Activated naive CD8-positive, alpha-beta T cell treated with anti-CD3 and anti-CD28 coated beads, Interleukin-2, amount 10 ng/mL, durations not matched to agents 7 days and 5 days (primary cell): ENCODE data around the gene ICAM2. TPM values are rescaled to one million over a fixed set of nuclear protein-coding genes. Genes with fewer than 3 reads are reported as not detected.
"Not testable (repeated sequence)": the region's sequence is repeated elsewhere in the genome, so short reads cannot be mapped to it uniquely, and the experiment has no call there.

Source experiments
- ATAC-seq: fragments of 150-1000 bp; cut with Tn5 transposase; one replicate; pipeline ENCODE4 v1.10.0; 2021; ENCODE audit warnings: low read depth, moderate library complexity
- POLR2A ChIA-PET: fragments of 350-600 bp; sonication (Branson Sonifier 250); formaldehyde crosslinking; loops from one replicate; lab custom pipeline; 2021; ENCODE audit warnings: antibody characterized with exemption; lab: Charles Lee
- DNase-seq: peaks from one replicate; pipeline ENCODE4 v3.0.0; 2021
- H3K27ac Mint-ChIP-seq: one replicate; pipeline ENCODE4 v1.8.0; 2022; ENCODE audit warnings: mild to moderate bottlenecking, mixed read lengths
- H3K27me3 Mint-ChIP-seq: one replicate; pipeline ENCODE4 v1.8.0; 2022; ENCODE audit warnings: mild to moderate bottlenecking, moderate library complexity, mixed read lengths
- H3K36me3 Mint-ChIP-seq: one replicate; pipeline ENCODE4 v1.8.0; 2021; ENCODE audit warnings: mild to moderate bottlenecking, mixed read lengths
- H3K4me1 Mint-ChIP-seq: one replicate; pipeline ENCODE4 v1.8.0; 2021; ENCODE audit warnings: mixed read lengths
- H3K4me3 Mint-ChIP-seq: one replicate; pipeline ENCODE4 v1.8.0; 2022; ENCODE audit warnings: mild to moderate bottlenecking, moderate library complexity, mixed read lengths
- H3K9me3 Mint-ChIP-seq: one replicate; pipeline ENCODE4 v1.8.0; 2021; ENCODE audit warnings: mixed read lengths
- total RNA-seq, 2 experiments: library from RNA; stranded (reverse); gene quantifications; one replicate each; pipeline ENCODE4 v1.2.3, GENCODE V29; 2021

The ICAM2 gene
- total RNA-seq, 2 experiments from 2014 or later, result 59.0 to 61.7 TPM

DNA sequence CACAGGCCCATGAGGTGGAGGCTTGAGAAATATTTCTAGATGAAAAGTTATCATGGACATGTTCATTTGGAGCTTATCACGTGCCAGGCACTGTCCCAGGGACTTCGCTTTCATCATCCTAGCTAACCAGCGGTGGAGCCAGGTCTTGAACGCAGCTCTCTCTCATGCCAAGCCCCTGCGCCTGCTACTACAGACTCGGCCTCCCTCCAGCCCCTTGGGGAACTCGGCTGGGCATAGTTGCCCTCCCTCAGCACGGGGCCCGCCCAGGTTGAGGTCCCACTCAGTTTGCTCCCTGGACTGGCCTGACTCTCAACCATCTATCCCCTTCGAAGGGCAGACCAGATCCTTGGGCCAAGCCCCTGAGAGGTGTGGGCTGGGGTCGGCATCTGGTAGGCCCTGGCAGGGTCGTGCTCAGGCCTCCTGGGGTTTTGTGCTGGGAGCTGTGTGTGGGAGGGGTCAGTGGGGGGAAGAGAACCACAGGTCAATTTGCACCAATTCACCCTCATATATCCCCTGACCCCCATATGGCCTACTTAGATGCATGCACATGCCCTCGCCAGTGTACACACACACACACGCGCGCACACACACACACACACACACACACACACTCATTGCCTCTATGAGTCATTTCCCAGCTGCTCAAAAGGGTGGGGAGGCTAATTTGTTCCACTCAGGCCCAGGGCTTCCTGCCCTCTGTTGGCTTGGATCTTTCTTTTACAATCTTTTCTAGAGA, 35.6 kb downstream of the ICAM2 start:
- ATAC-seq, result peak; percentile 76
- POLR2A ChIA-PET, result interaction anchor here (0.5 to 0.9 kb wide), 2 partner anchors 9 to 10 kb away, joined by 3 to 5 read pairs; no protein-coding TSS in a partner anchor
- Mint-ChIP-seq H3K4me1 (peaks cover 8% of the 10 kb centered on the region), H3K36me3 (peaks cover 3% of the 10 kb centered on the region), H3K9me3 (peaks cover 6% of the 10 kb centered on the region), H3K27me3 (no peaks in the 10 kb centered on the region), H3K4me3 (no peak overlapping the region), H3K27ac (peak overlapping the region; percentile 78)
- peak; percentile 40 for DNase-seq

DNA sequence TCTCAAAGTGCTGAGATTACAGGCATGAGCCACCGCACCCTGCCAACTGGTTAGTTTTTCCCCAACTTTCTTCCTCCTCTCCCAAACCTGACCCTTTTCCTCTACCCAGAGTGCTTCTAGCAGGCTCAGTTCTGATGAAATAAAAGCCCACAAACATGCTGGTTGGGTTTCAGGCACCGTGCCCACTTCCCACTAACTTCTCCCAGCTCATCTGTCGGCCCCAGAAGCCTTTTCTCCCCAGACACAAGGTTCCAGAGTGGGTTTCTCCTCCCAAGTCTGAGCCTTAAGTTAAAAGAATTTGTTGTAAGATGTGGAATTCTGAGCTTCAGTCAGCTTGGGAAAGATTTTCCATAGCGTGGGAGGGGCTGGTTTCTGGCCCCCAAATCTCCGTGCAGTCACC, 36.2 kb downstream of the ICAM2 start:
- Mint-ChIP-seq H3K4me3 (no peak overlapping the region), H3K9me3 (peaks cover 6% of the 10 kb centered on the region), H3K27ac (no peak overlapping the region), H3K27me3 (no peaks in the 10 kb centered on the region), H3K36me3 (peaks cover 3% of the 10 kb centered on the region), H3K4me1 (peaks cover 8% of the 10 kb centered on the region)
- POLR2A ChIA-PET, result interaction anchor here (0.9 kb wide), 1 partner anchor 9 kb away, joined by 3 read pairs; no protein-coding TSS in a partner anchor
- DNase-seq (no peak), ATAC-seq (no peak)

DNA sequence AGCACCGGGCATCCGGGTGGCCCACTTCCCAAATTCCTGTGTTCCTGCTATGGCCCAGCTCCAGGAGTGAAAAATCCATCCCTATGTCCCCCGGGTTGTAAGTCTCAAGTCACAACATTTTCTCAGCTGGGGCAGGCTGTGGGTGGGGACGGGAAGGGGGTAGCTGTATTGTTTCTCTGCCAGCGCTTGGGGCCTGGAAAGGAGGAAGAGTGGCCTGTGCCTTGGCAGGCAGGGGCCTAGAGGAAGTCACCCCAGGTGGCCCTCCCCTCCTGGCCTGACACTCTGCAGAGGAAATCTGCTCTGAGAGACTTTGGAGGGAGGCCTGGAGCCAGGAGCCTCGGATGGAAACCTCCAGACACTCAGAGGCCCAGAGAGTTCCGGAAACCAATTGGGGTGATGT, 37.1 kb downstream of the ICAM2 start:
- no peak overlapping the region for H3K4me3 Mint-ChIP-seq
- peaks cover 3% of the 10 kb centered on the region for H3K36me3 Mint-ChIP-seq
- POLR2A ChIA-PET, result no interaction called here
- H3K9me3 Mint-ChIP-seq, result peaks cover 6% of the 10 kb centered on the region
- ATAC-seq (no peak), DNase-seq (no peak)
- peaks cover 8% of the 10 kb centered on the region for H3K4me1 Mint-ChIP-seq
- H3K27ac Mint-ChIP-seq, result no peak overlapping the region
- H3K27me3 Mint-ChIP-seq, result no peaks in the 10 kb centered on the region

DNA sequence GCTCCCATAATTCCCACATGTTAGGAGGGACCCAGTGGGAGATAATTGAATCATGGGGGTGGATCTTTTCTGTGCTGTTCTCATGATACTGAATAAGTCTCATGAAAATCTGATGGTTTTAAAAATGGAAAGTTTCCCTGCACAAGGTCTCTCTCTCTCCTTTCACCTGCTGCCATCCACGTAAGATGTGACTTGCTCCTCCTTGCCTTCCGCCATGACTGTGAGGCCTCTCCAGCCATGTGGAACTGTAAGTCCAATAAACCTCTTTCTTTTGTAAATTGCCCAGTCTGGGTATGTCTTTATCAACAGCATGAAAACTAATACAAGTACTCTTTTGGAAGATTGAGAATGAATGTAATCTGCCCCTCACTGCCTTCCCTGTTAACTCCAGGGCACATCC, 37.8 kb downstream of the ICAM2 start:
- ATAC-seq, H3K4me3 Mint-ChIP-seq, H3K27me3 Mint-ChIP-seq, H3K27ac Mint-ChIP-seq, DNase-seq, H3K4me1 Mint-ChIP-seq, H3K36me3 Mint-ChIP-seq, H3K9me3 Mint-ChIP-seq, POLR2A ChIA-PET: not testable (repeated sequence)

DNA sequence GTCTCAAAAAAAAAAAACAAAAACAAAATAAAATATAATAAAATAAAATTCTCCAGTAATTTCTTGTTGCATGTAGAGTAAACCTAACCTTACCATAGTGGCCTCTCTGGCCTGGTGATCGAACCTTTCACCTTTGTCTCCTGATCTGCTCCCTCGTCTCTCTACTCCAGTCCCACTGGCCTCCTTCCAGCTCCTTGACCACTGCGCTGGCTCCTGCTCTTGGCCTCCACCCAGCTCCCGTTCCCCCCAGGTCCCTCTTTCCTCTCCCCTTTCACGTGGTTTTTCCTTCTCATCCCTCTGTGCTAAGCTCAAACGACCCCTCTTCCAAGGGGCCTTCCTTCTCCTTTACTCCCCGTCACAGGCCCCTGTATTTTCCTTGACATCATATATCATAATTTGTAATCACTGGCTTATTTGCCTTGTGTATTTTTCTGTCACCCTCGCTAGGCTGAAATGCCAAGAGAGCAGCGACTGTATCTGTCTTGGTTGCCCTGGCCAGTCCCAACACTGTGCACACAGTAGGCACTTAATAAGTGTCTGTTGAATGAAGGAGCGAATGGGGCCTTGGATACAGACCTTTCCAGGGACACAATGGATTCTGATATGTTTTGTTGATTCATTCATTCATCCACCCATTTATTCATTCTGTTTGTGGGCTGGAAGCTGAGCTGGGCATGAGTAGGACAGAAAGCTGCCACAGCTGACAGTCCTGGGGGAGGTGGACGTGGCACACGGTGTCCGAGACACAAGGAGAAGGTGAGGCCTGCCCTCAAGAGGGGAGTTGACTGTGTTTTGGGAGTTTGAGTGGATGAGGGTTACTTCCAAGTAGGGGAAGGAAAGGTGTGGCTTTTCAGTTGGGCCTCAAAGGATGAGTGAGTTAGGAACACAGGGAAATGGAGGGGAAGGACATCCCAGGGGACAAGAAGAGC, 41.9 kb downstream of the ICAM2 start:
- DNase-seq (no peak), ATAC-seq (no peak)
- Mint-ChIP-seq H3K4me3 (no peak overlapping the region), H3K36me3 (peaks cover 3% of the 10 kb centered on the region), H3K27ac (no peak overlapping the region), H3K27me3 (peaks cover 9% of the 10 kb centered on the region), H3K9me3 (peaks cover 6% of the 10 kb centered on the region), H3K4me1 (peaks cover 10% of the 10 kb centered on the region)
- POLR2A ChIA-PET, result no interaction called here

DNA sequence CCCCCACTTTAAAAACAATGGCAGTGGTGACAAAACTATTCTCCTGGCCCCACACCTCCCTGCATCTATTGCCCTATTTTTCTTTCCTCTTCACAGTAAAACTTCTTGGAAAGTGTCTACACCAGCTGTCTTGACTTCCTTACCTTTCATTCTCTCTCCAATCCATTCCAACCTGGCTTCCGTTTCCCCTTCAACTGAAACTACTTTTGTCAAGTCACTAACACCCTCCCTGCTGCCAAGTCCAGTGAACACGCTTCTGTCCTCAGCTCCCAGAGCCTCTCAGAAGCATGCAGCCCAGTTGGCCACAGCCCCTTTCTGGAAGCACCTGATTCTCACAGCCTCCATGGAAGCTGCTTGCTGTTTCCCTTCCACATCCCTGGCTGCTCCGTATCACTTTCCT, 43.7 kb downstream of the ICAM2 start:
- Mint-ChIP-seq H3K27ac (no peak overlapping the region), H3K4me3 (no peak overlapping the region), H3K4me1 (peaks cover 10% of the 10 kb centered on the region), H3K27me3 (peaks cover 11% of the 10 kb centered on the region), H3K36me3 (no peaks in the 10 kb centered on the region), H3K9me3 (no peaks in the 10 kb centered on the region)
- POLR2A ChIA-PET, result interaction anchor here (1.6 kb wide), 1 partner anchor 9 kb away, joined by 5 read pairs; no protein-coding TSS in a partner anchor
- DNase-seq (no peak), ATAC-seq (no peak)

DNA sequence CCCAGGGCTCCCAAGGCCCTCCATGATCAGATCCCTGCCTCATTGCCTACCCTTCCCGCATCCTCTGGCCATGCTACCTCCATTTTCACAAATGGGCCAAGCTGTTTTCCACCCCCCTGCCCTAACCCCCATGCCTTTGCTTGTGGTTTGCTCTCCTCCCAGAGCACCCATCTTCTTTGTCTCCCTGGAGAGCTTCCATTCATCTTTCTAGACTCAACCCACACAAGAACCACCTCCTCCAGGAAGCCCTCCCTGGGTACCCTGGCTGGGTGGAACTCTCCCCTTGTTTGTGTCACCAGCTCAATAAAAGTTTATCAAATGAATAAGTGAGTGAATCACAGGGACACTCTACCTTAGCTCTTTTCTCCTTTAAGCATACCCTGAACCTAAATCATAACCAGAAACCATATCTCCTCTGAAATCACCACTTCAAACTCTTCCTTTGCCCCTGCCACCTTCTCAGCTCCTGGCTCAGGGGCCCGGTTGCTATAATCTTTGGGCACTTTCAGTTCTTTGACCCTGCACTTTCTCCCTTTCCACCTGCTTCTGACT, 44.8 kb downstream of the ICAM2 start:
- Mint-ChIP-seq H3K9me3 (no peaks in the 10 kb centered on the region), H3K27ac (no peak overlapping the region), H3K27me3 (peaks cover 11% of the 10 kb centered on the region), H3K36me3 (no peaks in the 10 kb centered on the region), H3K4me1 (peaks cover 10% of the 10 kb centered on the region), H3K4me3 (no peak overlapping the region)
- no peak for ATAC-seq
- DNase-seq, result no peak
- POLR2A ChIA-PET, result interaction anchor here (0.8 to 1.6 kb wide), 3 partner anchors 9 to 44 kb away, joined by 3 to 5 read pairs (median 3); partner anchors contain the start of gene ICAM2

DNA sequence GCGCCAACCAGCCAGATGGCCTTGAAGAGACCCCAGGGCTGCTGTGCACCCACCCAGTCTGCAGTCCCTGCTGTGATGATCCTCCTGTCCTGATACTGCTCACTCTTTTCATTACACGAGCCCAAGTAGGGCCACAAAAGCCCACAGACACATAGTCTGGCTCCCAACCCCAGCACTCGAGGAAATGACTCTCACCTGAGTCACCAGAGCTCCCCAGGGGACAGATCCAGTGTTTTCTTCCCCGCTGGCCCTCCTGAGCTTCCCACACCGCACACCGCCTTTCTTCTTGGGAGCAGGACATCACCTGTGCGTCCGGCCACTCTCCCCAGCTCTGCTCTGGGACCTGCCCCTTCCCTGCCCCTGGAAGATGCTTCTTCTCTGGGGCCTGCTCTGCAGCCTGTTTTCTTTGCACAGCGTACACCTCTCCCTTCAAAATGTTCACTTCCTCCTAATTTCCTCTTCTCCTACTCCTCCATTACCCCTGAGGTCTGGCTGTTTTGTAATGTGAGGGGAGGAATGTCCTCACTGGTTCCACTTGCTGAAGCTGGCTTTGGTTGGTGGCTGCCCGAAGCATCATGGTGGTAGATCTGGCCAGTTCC, 45.7 kb downstream of the ICAM2 start:
- Mint-ChIP-seq H3K27ac (peak overlapping the region; percentile 3), H3K4me3 (no peak overlapping the region), H3K27me3 (peaks cover 14% of the 10 kb centered on the region), H3K4me1 (peaks cover 10% of the 10 kb centered on the region), H3K36me3 (no peaks in the 10 kb centered on the region), H3K9me3 (no peaks in the 10 kb centered on the region)
- POLR2A ChIA-PET, result interaction anchor here (0.6 to 1.0 kb wide), 3 partner anchors 10 to 46 kb away, joined by 3 read pairs; partner anchors contain the start of gene ICAM2
- no peak for DNase-seq
- peak; percentile 22 for ATAC-seq

DNA sequence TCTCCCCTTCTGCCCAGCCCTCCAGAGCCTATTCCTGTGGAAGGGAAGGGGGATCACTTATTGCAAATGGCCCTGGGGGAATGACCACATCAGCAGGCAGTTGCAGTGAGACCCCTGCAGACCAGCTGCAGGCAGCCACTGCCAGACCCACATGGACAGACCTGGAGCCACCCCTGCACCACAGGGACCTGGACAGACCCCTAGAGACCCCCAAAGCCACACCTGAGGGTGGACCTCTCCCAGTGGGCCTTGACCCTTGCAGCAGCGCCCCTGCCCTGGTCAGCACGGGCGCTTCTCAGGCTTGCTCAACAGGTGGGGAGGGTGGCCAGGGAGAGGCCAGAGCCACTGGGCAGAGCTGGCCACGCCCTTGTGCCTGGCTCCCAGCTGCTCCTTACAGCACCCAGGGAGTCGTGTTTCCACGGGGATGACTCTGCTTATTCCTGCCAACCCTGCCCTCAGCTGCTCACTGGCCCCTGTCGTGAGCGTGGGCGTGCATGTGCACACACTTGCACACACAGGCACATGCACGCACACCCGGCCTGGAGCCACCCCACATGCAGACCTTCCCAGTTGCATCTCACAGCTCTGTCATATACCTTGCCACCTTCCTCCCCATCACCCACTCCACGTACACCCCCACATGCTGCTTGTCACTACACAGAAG, 46.4 kb downstream of the ICAM2 start:
- POLR2A ChIA-PET, result interaction anchor here (0.6 kb wide), 1 partner anchor 46 kb away, joined by 3 read pairs; the partner anchor contains the start of gene ICAM2
- peak overlapping the region; percentile 3 for H3K27ac Mint-ChIP-seq
- peaks cover 10% of the 10 kb centered on the region for H3K4me1 Mint-ChIP-seq
- DNase-seq (no peak), ATAC-seq (no peak)
- H3K36me3 Mint-ChIP-seq, result no peaks in the 10 kb centered on the region
- no peak overlapping the region for H3K4me3 Mint-ChIP-seq
- peaks cover 18% of the 10 kb centered on the region for H3K27me3 Mint-ChIP-seq
- H3K9me3 Mint-ChIP-seq, result no peaks in the 10 kb centered on the region

DNA sequence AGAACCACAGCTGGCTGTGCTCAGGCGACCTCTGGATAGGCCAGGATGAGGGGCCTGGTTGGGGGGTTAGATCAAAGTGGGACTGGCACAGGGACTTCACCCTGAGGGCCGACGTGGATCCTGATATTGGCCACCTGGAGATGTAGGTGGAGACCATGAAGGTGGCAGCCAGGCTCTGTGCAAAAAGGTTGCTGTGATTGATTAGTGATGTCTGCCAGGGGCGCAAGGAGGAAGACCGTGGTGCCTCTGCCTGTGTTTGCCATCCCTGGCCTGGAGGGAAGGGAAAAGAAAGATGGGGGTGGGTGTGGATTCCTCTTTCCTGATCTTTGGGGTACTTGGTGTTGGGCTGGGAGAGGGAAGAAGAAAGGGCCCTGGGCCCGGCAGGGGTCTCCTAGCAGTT, 47.2 kb downstream of the ICAM2 start:
- Mint-ChIP-seq H3K27me3 (peaks cover 21% of the 10 kb centered on the region), H3K4me1 (peaks cover 10% of the 10 kb centered on the region), H3K27ac (no peak overlapping the region), H3K4me3 (no peak overlapping the region), H3K9me3 (no peaks in the 10 kb centered on the region), H3K36me3 (no peaks in the 10 kb centered on the region)
- POLR2A ChIA-PET, result no interaction called here
- no peak for ATAC-seq
- DNase-seq, result no peak

DNA sequence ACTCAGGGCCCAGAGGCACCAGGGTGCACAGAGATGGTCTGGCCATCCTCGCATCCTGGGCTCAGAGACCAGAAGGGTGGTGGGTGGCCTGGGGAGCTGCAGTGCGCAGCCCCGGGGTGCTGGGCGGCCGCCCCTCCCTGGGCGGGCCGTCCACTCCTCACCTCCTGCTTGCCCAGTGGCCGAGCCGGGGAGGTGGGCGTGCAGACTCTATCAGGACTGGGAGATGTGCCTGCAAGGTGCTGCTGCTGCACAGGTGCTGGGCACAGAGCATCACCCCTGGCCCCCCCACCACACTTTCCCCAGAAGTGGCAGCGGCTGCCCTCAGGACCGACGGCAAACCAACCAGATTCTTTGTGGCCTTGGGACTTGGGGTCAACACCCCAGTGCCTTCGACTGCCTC, 47.6 kb downstream of the ICAM2 start, which contains the start of gene SCN4A:
TSS of gene SCN4A (minus strand) at position 123 of the 400 bp plus-strand sequence. CDS start at position 46, 77 bp downstream.
- Mint-ChIP-seq H3K36me3 (no peaks in the 10 kb centered on the region), H3K27ac (no peak within 1 kb of the TSS), H3K4me1 (peaks cover 10% of the 10 kb centered on the region), H3K27me3 (peaks cover 21% of the 10 kb centered on the region), H3K4me3 (no peak within 1 kb of the TSS), H3K9me3 (no peaks in the 10 kb centered on the region)
- DNase-seq (no peak), ATAC-seq (no peak)
- POLR2A ChIA-PET, result no interaction called here

DNA sequence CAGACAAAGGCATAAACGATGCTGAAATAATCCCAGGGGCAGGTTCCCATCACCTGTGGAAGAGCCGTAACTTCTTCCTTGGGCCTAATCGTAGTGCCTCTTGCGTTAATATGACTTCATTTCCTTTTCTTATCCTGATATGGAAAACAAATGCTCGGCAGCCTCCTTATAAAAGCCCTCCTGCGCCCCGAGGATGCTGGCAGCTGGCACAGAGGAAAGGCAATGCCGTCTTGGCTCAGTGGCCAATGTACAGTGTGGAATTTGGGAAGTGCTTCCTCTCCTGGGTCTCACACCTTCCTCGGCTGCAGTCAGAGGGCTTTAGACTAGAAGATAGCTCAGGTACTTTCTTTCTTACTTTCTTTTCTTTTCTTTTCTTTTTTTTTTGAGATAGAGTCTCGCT, 51.2 kb downstream of the ICAM2 start:
- ATAC-seq (no peak), DNase-seq (no peak)
- H3K4me1 Mint-ChIP-seq, result peaks cover 7% of the 10 kb centered on the region
- H3K36me3 Mint-ChIP-seq, result no peaks in the 10 kb centered on the region
- H3K4me3 Mint-ChIP-seq, result no peak overlapping the region
- H3K27me3 Mint-ChIP-seq, result peaks cover 12% of the 10 kb centered on the region
- no peaks in the 10 kb centered on the region for H3K9me3 Mint-ChIP-seq
- no peak overlapping the region for H3K27ac Mint-ChIP-seq
- POLR2A ChIA-PET, result no interaction called here
